GM13976 (cell line): Measurements from ENCODE around the gene PKN1.

ENCODE experiments used
- DNase-seq: peaks from one replicate; pipeline ENCODE4 v3.0.0; 2012; ENCODE audit warnings: low spot score
- CTCF ChIP-seq: IDR thresholded peaks from 2 replicates; pipeline ENCODE4 v1.5.1; 2012; ENCODE audit warnings: borderline replicate concordance, mild to moderate bottlenecking; ENCODE audit not compliant: insufficient read depth; ENCODE audit errors: extremely low read depth, missing control alignments, control extremely low read depth
- in situ Hi-C: fragments of 300-500 bp; cut with MboI; formaldehyde crosslinking; loops from one replicate; pipeline ENCODE4 v1.12.0; 2022; ENCODE audit warnings: low sequenced_read_pairs, mixed read lengths, inconsistent platforms; ENCODE audit not compliant: unreplicated experiment

Gene PKN1

GRCh38 chr19:14494411-14494810 lies 61.3 kb downstream of the PKN1 start:
- in situ Hi-C loops = loop anchor here (25.0 kb wide), 1 partner anchor 307 kb away; no protein-coding TSS in a partner anchor
- DNase-seq = peak; percentile 31
- no peak for TF ChIP-seq CTCF

GRCh38 chr19:14494910-14495671 lies 62.0 kb downstream of the PKN1 start:
- TF ChIP-seq CTCF = no peak
- in situ Hi-C loops = loop anchor here (25.0 kb wide), 1 partner anchor 308 kb away; no protein-coding TSS in a partner anchor
- peak; percentile 47 for DNase-seq

- DNase-seq = no peak
- TF ChIP-seq CTCF = no peak
- in situ Hi-C loops = loop anchor here (25.0 kb wide), 1 partner anchor 308 kb away; no protein-coding TSS in a partner anchor
Observed at GRCh38 chr19:14495672-14496028, 62.5 kb downstream of the PKN1 start.

GRCh38 chr19:14496029-14496833 lies 63.1 kb downstream of the PKN1 start, which contains the start of gene GIPC1:
GIPC1 (minus strand) TSS chr19:14496127; CDS start chr19:14482976, 13,151 bp downstream.
- in situ Hi-C loops = loop anchor here (25.0 kb wide), 1 partner anchor 309 kb away; no protein-coding TSS in a partner anchor
- no peak for TF ChIP-seq CTCF
- peak; percentile 99 for DNase-seq

DNA sequence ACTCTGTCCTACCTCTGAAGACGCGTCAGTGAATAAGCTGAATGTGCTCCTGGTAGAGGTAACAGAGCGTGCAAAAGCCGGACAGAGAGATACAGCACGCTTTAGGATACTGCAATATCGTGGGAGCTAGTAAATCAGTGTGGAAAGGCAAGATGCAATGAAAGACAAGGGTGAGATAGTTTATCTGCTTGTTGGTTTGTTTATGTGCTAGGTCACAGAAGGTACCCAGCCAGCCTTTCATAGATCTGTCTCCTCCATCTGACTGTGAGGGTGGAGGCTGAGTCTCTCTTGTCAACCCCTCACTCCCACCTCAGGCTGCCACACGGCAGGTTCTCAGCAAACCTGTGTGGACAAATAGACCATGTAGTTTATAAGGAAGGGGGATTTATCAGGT lies 63.7 kb downstream of the PKN1 start:
- DNase-seq = no peak
- no peak for TF ChIP-seq CTCF
- in situ Hi-C loops = loop anchor here (25.0 kb wide), 1 partner anchor 310 kb away; no protein-coding TSS in a partner anchor

GRCh38 chr19:14497228-14497921 lies 64.3 kb downstream of the PKN1 start:
- peak; percentile 21 for DNase-seq
- in situ Hi-C loops = loop anchor here (25.0 kb wide), 1 partner anchor 310 kb away; no protein-coding TSS in a partner anchor

More at GRCh38 chr19:14497228-14497921, 64.3 kb downstream of the PKN1 start:
- no peak for TF ChIP-seq CTCF
